Measurements from ENCODE around the gene GFI1. TPM values are rescaled to one million over a fixed set of nuclear protein-coding genes. Genes with fewer than 3 reads are reported as not detected.

Gene GFI1
- total RNA-seq, 1 donor from 2014 or later = 0.11 TPM

DNA sequence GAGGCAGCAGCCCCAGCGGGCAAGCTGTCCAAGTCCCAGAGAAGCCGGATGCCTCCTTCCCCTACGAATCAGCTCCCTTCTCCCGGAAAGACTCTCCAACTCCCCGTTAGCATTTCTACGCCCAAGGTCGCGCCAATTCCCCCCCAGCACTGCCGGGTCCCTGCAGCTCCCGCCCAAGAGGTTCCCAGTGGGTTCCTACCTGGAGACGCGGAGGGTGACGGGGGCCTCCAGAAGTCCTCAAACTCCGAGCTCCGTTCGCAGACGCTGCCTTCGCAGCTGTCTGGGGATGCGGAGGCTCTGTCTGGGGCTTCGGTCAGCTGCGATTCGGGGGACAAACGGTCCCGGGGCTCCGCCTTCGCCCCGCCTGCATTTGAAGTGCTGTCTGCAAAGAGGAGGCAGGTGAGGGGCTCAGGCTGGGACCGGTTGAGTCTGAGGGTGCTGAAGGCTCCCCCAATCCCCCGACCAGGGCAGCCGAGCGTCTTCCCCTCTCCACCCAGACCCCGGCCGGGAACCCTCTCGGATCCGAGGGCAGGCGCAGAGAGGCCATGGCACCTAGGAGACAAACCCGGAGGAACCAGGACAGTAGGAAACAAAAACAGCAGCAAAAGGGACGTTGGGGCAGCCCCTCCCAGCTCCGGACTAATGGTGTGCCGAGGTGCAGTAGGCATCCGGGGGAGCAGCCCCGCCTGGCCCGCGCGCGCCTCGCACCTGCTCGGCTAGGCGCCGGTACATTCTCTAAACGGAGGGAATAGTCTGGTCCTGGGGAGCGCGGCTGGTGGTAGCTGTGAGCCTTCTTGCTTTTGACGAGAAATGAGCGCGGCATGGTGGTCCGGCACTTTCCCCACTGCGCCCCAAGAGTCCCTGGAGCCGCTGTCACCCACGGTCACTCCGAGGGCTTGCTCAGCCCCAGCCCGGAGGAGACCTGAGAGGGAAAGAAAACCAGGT is 3.8 kb downstream of the GFI1 start:
- TF ChIP-seq, protein P1, sequence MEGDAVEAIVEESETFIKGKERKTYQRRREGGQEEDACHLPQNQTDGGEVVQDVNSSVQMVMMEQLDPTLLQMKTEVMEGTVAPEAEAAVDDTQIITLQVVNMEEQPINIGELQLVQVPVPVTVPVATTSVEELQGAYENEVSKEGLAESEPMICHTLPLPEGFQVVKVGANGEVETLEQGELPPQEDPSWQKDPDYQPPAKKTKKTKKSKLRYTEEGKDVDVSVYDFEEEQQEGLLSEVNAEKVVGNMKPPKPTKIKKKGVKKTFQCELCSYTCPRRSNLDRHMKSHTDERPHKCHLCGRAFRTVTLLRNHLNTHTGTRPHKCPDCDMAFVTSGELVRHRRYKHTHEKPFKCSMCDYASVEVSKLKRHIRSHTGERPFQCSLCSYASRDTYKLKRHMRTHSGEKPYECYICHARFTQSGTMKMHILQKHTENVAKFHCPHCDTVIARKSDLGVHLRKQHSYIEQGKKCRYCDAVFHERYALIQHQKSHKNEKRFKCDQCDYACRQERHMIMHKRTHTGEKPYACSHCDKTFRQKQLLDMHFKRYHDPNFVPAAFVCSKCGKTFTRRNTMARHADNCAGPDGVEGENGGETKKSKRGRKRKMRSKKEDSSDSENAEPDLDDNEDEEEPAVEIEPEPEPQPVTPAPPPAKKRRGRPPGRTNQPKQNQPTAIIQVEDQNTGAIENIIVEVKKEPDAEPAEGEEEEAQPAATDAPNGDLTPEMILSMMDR (IDR thresholded peaks at IDR 0.05) = no peak
- H3K4me1 Mint-ChIP-seq (ENCODE audit: unreplicated experiment) = peaks cover 55% of the 10 kb centered on the region
- DNase-seq (ENCODE audit: extremely low spot score, unreplicated experiment) = no peak
- H3K36me3 Mint-ChIP-seq (ENCODE audit: unreplicated experiment) = no peaks in the 10 kb centered on the region
- peaks cover 80% of the 10 kb centered on the region for H3K27me3 Mint-ChIP-seq (ENCODE audit: unreplicated experiment)
- peak overlapping the region; percentile 68 for H3K4me3 Mint-ChIP-seq (ENCODE audit: unreplicated experiment)
- H3K27ac Mint-ChIP-seq (ENCODE audit: unreplicated experiment) = no peak overlapping the region
- H3K9me3 Mint-ChIP-seq (ENCODE audit: unreplicated experiment) = no peaks in the 10 kb centered on the region

GRCh38 chr1:92481971-92482664 is 4.6 kb downstream of the GFI1 start:
- TF ChIP-seq, protein P1 (IDR thresholded peaks at IDR 0.05) = no peak
- Mint-ChIP-seq H3K27me3 (ENCODE audit: unreplicated experiment) (peaks cover 84% of the 10 kb centered on the region), H3K36me3 (ENCODE audit: unreplicated experiment) (no peaks in the 10 kb centered on the region), H3K27ac (ENCODE audit: unreplicated experiment) (no peak overlapping the region), H3K4me3 (ENCODE audit: unreplicated experiment) (peak overlapping the region; percentile 68), H3K4me1 (ENCODE audit: unreplicated experiment) (peaks cover 55% of the 10 kb centered on the region), H3K9me3 (ENCODE audit: unreplicated experiment) (no peaks in the 10 kb centered on the region)
- DNase-seq (ENCODE audit: extremely low spot score, unreplicated experiment) = no peak

DNA sequence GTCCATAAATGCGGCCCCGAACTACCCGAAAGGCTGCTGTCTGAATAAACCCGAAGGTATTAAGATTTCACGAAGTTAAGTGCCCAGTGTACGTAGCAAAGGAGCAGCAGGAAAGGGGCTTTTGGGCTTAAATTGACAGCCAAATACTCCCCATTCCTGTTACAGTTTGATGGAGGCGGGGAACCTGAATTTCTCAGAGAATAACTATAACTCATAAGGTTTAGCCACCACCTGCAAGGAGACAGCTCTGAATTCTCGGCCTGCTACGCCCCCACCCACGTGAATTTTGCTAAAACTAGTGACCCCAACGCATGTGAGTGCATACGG is 5.2 kb downstream of the GFI1 start:
- Mint-ChIP-seq H3K36me3 (ENCODE audit: unreplicated experiment) (no peaks in the 10 kb centered on the region), H3K27ac (ENCODE audit: unreplicated experiment) (peak overlapping the region; percentile 23), H3K9me3 (ENCODE audit: unreplicated experiment) (no peaks in the 10 kb centered on the region), H3K4me1 (ENCODE audit: unreplicated experiment) (peaks cover 55% of the 10 kb centered on the region), H3K27me3 (ENCODE audit: unreplicated experiment) (peaks cover 86% of the 10 kb centered on the region), H3K4me3 (ENCODE audit: unreplicated experiment) (peak overlapping the region; percentile 68)
- DNase-seq (ENCODE audit: extremely low spot score, unreplicated experiment) = no peak
- TF ChIP-seq, protein P1 (IDR thresholded peaks at IDR 0.05) = no peak

GRCh38 chr1:92480813-92481598 is 5.7 kb downstream of the GFI1 start:
- Mint-ChIP-seq H3K9me3 (ENCODE audit: unreplicated experiment) (no peaks in the 10 kb centered on the region), H3K4me1 (ENCODE audit: unreplicated experiment) (peaks cover 52% of the 10 kb centered on the region), H3K4me3 (ENCODE audit: unreplicated experiment) (peak overlapping the region; percentile 35), H3K27ac (ENCODE audit: unreplicated experiment) (peak overlapping the region; percentile 23), H3K27me3 (ENCODE audit: unreplicated experiment) (peaks cover 86% of the 10 kb centered on the region), H3K36me3 (ENCODE audit: unreplicated experiment) (no peaks in the 10 kb centered on the region)
- DNase-seq (ENCODE audit: extremely low spot score, unreplicated experiment) = no peak
- TF ChIP-seq, protein P1 (IDR thresholded peaks at IDR 0.05) = no peak

All from osteocyte (in vitro differentiated cells).